CD14-positive monocyte (primary cell): ENCODE data around the gene FOXP4. TPM values are rescaled to one million over a fixed set of nuclear protein-coding genes. Genes with fewer than 3 reads are reported as not detected.

Experiments
- DNase-seq, 3 donors: peaks; one replicate each; pipeline ENCODE4 v3.0.0-alpha.2; 2011 to 2022
- H2AFZ ChIP-seq: 2 replicates; pipeline ENCODE4 v1.6.0; 2012; ENCODE audit warnings: mild to moderate bottlenecking, low read depth, low read length, inconsistent platforms; ENCODE audit not compliant: insufficient read depth, poor library complexity, severe bottlenecking
- H3K27ac ChIP-seq, 2 donors: 1 replicate in 1 of 2; 2 replicates in 1 of 2; pipeline ENCODE4 v1.5.1; 2012 to 2013; ENCODE audit warnings: low read length in 2 of 2, control low read depth in 1 of 2, inconsistent platforms in 1 of 2, low read depth in 1 of 2, mild to moderate bottlenecking in 1 of 2
- H3K27me3 ChIP-seq, 2 donors: one replicate each; pipeline versions ENCODE4 v1.6.0 to v1.6.1; 2011 to 2013; ENCODE audit warnings: low read length in 2 of 2; ENCODE audit not compliant: control insufficient read depth in 2 of 2, insufficient read depth in 2 of 2
- H3K36me3 ChIP-seq, 2 donors: replicated peaks in 1 of 2; 1 replicate in 1 of 2; 2 replicates in 1 of 2; pipeline versions ENCODE4 v1.5.1 to v1.6.1; 2012 to 2013; ENCODE audit warnings: low read length in 2 of 2, control low read depth in 1 of 2, inconsistent platforms in 1 of 2, mild to moderate bottlenecking in 1 of 2; ENCODE audit not compliant: insufficient read depth in 2 of 2, control insufficient read depth in 1 of 2
- H3K4me1 ChIP-seq, 2 donors: 1 replicate in 1 of 2; 2 replicates in 1 of 2; pipeline versions ENCODE4 v1.5.1 to v1.6.1; 2012 to 2013; ENCODE audit warnings: low read length in 2 of 2, control low read depth in 1 of 2, inconsistent platforms in 1 of 2, mild to moderate bottlenecking in 1 of 2, moderate library complexity in 1 of 2; ENCODE audit not compliant: insufficient read depth in 2 of 2, control insufficient read depth in 1 of 2
- H3K4me2 ChIP-seq: replicated peaks from 2 replicates; pipeline ENCODE3; 2012; ENCODE audit warnings: low read length, moderate library complexity, mild to moderate bottlenecking; ENCODE audit not compliant: poor library complexity, severe bottlenecking; ENCODE audit errors: extremely low read depth
- H3K4me3 ChIP-seq, 3 experiments: fragments of 200-600 bp in 1 of 3; sonication (generic) in 1 of 3; replicated peaks in 1 of 3; 1 replicate in 2 of 3; 2 replicates in 1 of 3; pipeline ENCODE4 v1.5.1; 2011 to 2013; ENCODE audit warnings: low read length in 3 of 3, mild to moderate bottlenecking in 3 of 3, control low read depth in 2 of 3, low read depth in 2 of 3, inconsistent platforms in 1 of 3, moderate library complexity in 1 of 3
- H3K79me2 ChIP-seq: 2 replicates; pipeline ENCODE4 v1.6.0; 2012; ENCODE audit warnings: mild to moderate bottlenecking, control low read depth, inconsistent platforms, low read length, moderate library complexity; ENCODE audit not compliant: insufficient read depth
- H3K9ac ChIP-seq: 2 replicates; pipeline ENCODE4 v1.6.0; 2017; ENCODE audit warnings: low read length, mild to moderate bottlenecking; ENCODE audit not compliant: insufficient read depth, poor library complexity, severe bottlenecking
- H3K9me3 ChIP-seq, 2 donors: replicated peaks in 1 of 2; 1 replicate in 1 of 2; 2 replicates in 1 of 2; pipeline versions ENCODE4 v1.5.1 to v1.6.1; 2012 to 2013; ENCODE audit warnings: low read length in 2 of 2, control low read depth in 1 of 2; ENCODE audit not compliant: control insufficient read depth in 1 of 2, insufficient read depth in 1 of 2
- H4K20me1 ChIP-seq: 2 replicates; pipeline ENCODE4 v1.6.0; 2012; ENCODE audit warnings: mild to moderate bottlenecking, low read length, control low read depth, moderate library complexity; ENCODE audit not compliant: insufficient read depth
- H3K27ac Mint-ChIP-seq, 7 donors: one replicate each; pipeline ENCODE4 v1.8.0; 2020; ENCODE audit warnings: mild to moderate bottlenecking in 7 of 7, mixed read lengths in 7 of 7, moderate library complexity in 6 of 7, inconsistent platforms in 2 of 7
- H3K27me3 Mint-ChIP-seq, 3 donors: one replicate each; pipeline ENCODE4 v1.8.0; 2021 to 2022; ENCODE audit warnings: low read depth in 3 of 3, mild to moderate bottlenecking in 3 of 3, mixed read lengths in 3 of 3, moderate library complexity in 3 of 3, inconsistent platforms in 1 of 3
- H3K36me3 Mint-ChIP-seq, 2 donors: one replicate each; pipeline ENCODE4 v1.8.0; 2020; ENCODE audit warnings: mixed read lengths in 2 of 2, inconsistent platforms in 1 of 2, mild to moderate bottlenecking in 1 of 2
- H3K4me1 Mint-ChIP-seq: one replicate; pipeline ENCODE4 v1.8.0; 2020; ENCODE audit warnings: mild to moderate bottlenecking, mixed read lengths
- H3K4me3 Mint-ChIP-seq, 2 donors: one replicate each; pipeline ENCODE4 v1.8.0; 2020; ENCODE audit warnings: mild to moderate bottlenecking in 2 of 2, mixed read lengths in 2 of 2, moderate library complexity in 1 of 2
- H3K9me3 Mint-ChIP-seq, 7 donors: one replicate each; pipeline ENCODE4 v1.8.0; 2020 to 2022; ENCODE audit warnings: mixed read lengths in 7 of 7, mild to moderate bottlenecking in 6 of 7, moderate library complexity in 6 of 7, inconsistent platforms in 2 of 7
- WGBS: methylation state at CpG from one replicate; pipeline ENCODE4 v1.1.5; 2013; ENCODE audit warnings: missing lambda C conversion rate; ENCODE audit not compliant: insufficient coverage; 5-methylcytosine and 5-hydroxymethylcytosine counted together
- intact Hi-C, 2 donors: fragments of 100-400 bp; cut with micrococcal nuclease; formaldehyde crosslinking; loops; one replicate each; pipeline versions ENCODE4 v1.15.0 to v1.15.1; 2023
- polyA plus RNA-seq, 3 donors: library from polyadenylated mRNA; depleted of rRNA in 1 of 3; unstranded in 2 of 3; stranded (reverse) in 1 of 3; fragments of 300-500 nt in 2 of 3; fragments of >200 nt in 1 of 3; fragmentation: Illumina TruSeq in 2 of 3; gene quantifications; 1 replicate in 2 of 3; 2 replicates in 1 of 3; pipeline ENCODE4 v1.2.3, GENCODE V29; 2012 to 2021
- TF ChIP-seq, protein P1 (sequence below): fragments of 200-600 bp; IDR thresholded peaks from one replicate; pipeline ENCODE4 v1.8.0; 2022; ENCODE audit warnings: antibody characterized with exemption, mild to moderate bottlenecking

The FOXP4 gene
- polyA plus RNA-seq, 3 donors: 0.62 to 7.6 (median 0.65) TPM

DNA sequence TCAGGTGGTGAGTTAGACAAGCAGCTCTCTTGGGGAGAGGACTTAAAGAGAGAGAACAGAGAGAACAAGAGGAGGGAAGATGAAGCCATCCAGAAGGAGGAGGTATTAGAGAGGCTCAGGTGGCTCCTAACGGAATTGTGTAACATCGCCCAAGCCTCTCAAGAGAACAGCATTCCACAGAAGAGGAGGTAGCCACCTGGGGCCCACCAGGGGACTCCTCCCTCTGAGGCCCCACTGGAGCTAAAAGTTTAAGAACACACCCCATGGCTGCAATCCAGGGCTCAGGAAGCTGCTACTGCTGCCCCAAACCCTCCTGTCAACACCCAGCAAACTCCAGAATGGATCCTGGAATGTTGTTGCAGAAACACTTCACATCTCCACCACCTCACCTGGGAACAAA lies 68.5 kb downstream of the FOXP4 start:
- Histone ChIP-seq H3K79me2 (no peaks in the 10 kb centered on the region), H3K9me3 (peaks cover 0 to 6% of the 10 kb centered on the region in 2 donors), H3K4me1 (no peaks in the 10 kb centered on the region), H3K36me3 (no peaks in the 10 kb centered on the region), H3K27me3 (no peaks in the 10 kb centered on the region), H4K20me1 (no peaks in the 10 kb centered on the region), H2AFZ (no peak overlapping the region), H3K4me3 (no peak overlapping the region), H3K9ac (no peak overlapping the region), H3K4me2 (no peak overlapping the region), H3K27ac (no peak overlapping the region)
- WGBS: no CpG with 5 or more reads among the region's 2 CpGs
- intact Hi-C loops: no loop called here
- TF ChIP-seq, protein P1, sequence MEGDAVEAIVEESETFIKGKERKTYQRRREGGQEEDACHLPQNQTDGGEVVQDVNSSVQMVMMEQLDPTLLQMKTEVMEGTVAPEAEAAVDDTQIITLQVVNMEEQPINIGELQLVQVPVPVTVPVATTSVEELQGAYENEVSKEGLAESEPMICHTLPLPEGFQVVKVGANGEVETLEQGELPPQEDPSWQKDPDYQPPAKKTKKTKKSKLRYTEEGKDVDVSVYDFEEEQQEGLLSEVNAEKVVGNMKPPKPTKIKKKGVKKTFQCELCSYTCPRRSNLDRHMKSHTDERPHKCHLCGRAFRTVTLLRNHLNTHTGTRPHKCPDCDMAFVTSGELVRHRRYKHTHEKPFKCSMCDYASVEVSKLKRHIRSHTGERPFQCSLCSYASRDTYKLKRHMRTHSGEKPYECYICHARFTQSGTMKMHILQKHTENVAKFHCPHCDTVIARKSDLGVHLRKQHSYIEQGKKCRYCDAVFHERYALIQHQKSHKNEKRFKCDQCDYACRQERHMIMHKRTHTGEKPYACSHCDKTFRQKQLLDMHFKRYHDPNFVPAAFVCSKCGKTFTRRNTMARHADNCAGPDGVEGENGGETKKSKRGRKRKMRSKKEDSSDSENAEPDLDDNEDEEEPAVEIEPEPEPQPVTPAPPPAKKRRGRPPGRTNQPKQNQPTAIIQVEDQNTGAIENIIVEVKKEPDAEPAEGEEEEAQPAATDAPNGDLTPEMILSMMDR: no peak
- H3K9me3 Mint-ChIP-seq: peaks cover 4 to 13% (median 10%) of the 10 kb centered on the region in 7 donors
- no peak for DNase-seq
- no peaks in the 10 kb centered on the region for H3K36me3 Mint-ChIP-seq
- no peak overlapping the region for H3K4me3 Mint-ChIP-seq
- no peak overlapping the region for H3K27ac Mint-ChIP-seq
- H3K27me3 Mint-ChIP-seq: peaks cover 2 to 13% (median 9%) of the 10 kb centered on the region in 3 donors
- H3K4me1 Mint-ChIP-seq: no peaks in the 10 kb centered on the region

DNA sequence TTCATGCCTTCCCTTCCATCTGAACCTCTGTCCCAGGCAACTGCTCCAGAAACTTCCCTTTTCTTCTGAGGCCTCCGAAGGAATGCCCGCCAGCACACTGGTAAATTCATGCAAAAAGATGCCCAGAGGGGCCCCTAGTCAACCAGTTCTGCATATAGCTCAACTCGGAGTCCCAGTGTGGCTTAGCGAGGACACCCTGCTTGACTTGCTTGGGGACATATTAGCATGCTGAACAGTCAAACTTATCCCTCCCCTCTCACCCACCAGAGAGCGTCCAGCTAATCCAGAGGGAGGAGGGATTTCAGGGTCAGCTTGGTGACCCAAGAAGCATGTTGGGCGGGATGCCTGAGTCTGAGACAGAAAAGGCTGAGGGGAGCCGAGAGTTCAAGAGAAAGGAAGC lies 69.1 kb downstream of the FOXP4 start:
- DNase-seq: no peak
- TF ChIP-seq, protein P1: no peak
- H3K4me1 ChIP-seq: no peaks in the 10 kb centered on the region
- H3K4me3 Mint-ChIP-seq: no peak overlapping the region
- no peaks in the 10 kb centered on the region for H3K79me2 ChIP-seq
- no peak overlapping the region for H3K27ac Mint-ChIP-seq
- no peak overlapping the region for H3K4me3 ChIP-seq
- no peaks in the 10 kb centered on the region for H3K36me3 Mint-ChIP-seq
- no peak overlapping the region for H3K9ac ChIP-seq
- H3K27me3 Mint-ChIP-seq: peaks cover 2 to 13% (median 9%) of the 10 kb centered on the region in 3 donors
- no peaks in the 10 kb centered on the region for H3K27me3 ChIP-seq
- no peaks in the 10 kb centered on the region for H4K20me1 ChIP-seq
- no peak overlapping the region for H3K27ac ChIP-seq
- H3K4me1 Mint-ChIP-seq: no peaks in the 10 kb centered on the region
- no peak overlapping the region for H2AFZ ChIP-seq
- peaks cover 0 to 6% of the 10 kb centered on the region in 2 donors for H3K9me3 ChIP-seq
- no peak overlapping the region for H3K4me2 ChIP-seq
- 82% methylated on average over 5 of the region's 7 CpGs for WGBS
- no peaks in the 10 kb centered on the region for H3K36me3 ChIP-seq
- H3K9me3 Mint-ChIP-seq: peaks cover 4 to 13% (median 10%) of the 10 kb centered on the region in 7 donors
- intact Hi-C loops: no loop called here
